ENCODE data around the gene PHTF2. TPM values are rescaled to one million over a fixed set of nuclear protein-coding genes. Genes with fewer than 3 reads are reported as not detected.
A peak's percentile ranks its signal among the peaks of the same experiment; 100 is the strongest.

Gene PHTF2
- total and polyA plus RNA-seq, 10 of the 15 experiments (the other 5 are each of a cell fraction or from before 2014, with no cell fraction given): 12.9 to 41.8 (median 27.0) TPM

- no TSS peak for BruUV-seq (replicated peaks)
- intact Hi-C loops (cut with micrococcal nuclease; ENCODE audit: unreplicated experiment): no loop called here
- in situ Hi-C loops (cut with MboI): no loop called here
- Histone ChIP-seq H4K20me1 (ENCODE audit: control insufficient read depth, insufficient read depth) (no peaks in the 10 kb centered on the region), H3K9me3 (replicated peaks; ENCODE audit: control insufficient read depth, insufficient read depth, low read length) (peaks cover 33% of the 10 kb centered on the region), H3K4me2 (ENCODE audit: control insufficient read depth, insufficient read depth) (no peak overlapping the region), H3K36me3 (ENCODE audit: control insufficient read depth in 2 of 2, insufficient read depth in 2 of 2, low read length in 1 of 2) (peaks cover 0 to 6% of the 10 kb centered on the region in 2 experiments; a peak in 2 of 4 replicates), H3K4me1 (ENCODE audit: control insufficient read depth, insufficient read depth, low read length) (peaks cover 18% of the 10 kb centered on the region), H3K27me3 (replicated peaks in 1 of 2; ENCODE audit: control insufficient read depth in 2 of 2, insufficient read depth in 2 of 2, low read length in 1 of 2) (no peaks in the 10 kb centered on the region), H3K4me3 (no peak overlapping the region), H2AFZ (ENCODE audit: control insufficient read depth, low read depth, low read length) (no peak overlapping the region), H3K9ac (ENCODE audit: control insufficient read depth, insufficient read depth, low read length) (no peak overlapping the region), H3K79me2 (ENCODE audit: control insufficient read depth, insufficient read depth, low read length) (peaks cover 55% of the 10 kb centered on the region), H3K27ac (ENCODE audit: control insufficient read depth, insufficient read depth) (no peak overlapping the region)
- TF ChIP-seq HCFC1 (IDR thresholded peaks at IDR 0.05; ENCODE audit: low read length): no peak
- TF ChIP-seq, protein P1, sequence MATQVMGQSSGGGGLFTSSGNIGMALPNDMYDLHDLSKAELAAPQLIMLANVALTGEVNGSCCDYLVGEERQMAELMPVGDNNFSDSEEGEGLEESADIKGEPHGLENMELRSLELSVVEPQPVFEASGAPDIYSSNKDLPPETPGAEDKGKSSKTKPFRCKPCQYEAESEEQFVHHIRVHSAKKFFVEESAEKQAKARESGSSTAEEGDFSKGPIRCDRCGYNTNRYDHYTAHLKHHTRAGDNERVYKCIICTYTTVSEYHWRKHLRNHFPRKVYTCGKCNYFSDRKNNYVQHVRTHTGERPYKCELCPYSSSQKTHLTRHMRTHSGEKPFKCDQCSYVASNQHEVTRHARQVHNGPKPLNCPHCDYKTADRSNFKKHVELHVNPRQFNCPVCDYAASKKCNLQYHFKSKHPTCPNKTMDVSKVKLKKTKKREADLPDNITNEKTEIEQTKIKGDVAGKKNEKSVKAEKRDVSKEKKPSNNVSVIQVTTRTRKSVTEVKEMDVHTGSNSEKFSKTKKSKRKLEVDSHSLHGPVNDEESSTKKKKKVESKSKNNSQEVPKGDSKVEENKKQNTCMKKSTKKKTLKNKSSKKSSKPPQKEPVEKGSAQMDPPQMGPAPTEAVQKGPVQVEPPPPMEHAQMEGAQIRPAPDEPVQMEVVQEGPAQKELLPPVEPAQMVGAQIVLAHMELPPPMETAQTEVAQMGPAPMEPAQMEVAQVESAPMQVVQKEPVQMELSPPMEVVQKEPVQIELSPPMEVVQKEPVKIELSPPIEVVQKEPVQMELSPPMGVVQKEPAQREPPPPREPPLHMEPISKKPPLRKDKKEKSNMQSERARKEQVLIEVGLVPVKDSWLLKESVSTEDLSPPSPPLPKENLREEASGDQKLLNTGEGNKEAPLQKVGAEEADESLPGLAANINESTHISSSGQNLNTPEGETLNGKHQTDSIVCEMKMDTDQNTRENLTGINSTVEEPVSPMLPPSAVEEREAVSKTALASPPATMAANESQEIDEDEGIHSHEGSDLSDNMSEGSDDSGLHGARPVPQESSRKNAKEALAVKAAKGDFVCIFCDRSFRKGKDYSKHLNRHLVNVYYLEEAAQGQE (IDR thresholded peaks at IDR 0.05; ENCODE audit: low read depth, low read length): peak; percentile 50; the same call in 1 of the 2 replicates
- TF ChIP-seq ZBTB33 (IDR thresholded peaks at IDR 0.05): peak; percentile 75; the same call in 1 of the 2 replicates
- ChIA-PET SMC1A (ENCODE audit: uncharacterized antibody, unreplicated experiment) (interaction anchor here (1.5 kb wide), 1 partner anchor 24 kb away, joined by 3 read pairs; no protein-coding TSS in a partner anchor), RAD21 (ENCODE audit: unreplicated experiment) (no interaction called here), POLR2A (no interaction called here), CTCF (no interaction called here)
- DNase-seq (ENCODE audit: low read depth, low spot score) (no peak), FAIRE-seq (no peak), ATAC-seq (no peak)
- 98% methylated on average over 2 of the region's 2 CpGs for WGBS (ENCODE audit: insufficient coverage, insufficient replicate concordance, low lambda C conversion rate, missing lambda C conversion rate)
Measured at GRCh38 chr7:77826300-77826699, 27.7 kb downstream of the PHTF2 start.
